Upper lobe of left lung (tissue), 4 donors: ENCODE measurements around the gene BCL10.

Experiments
- CTCF ChIP-seq, 6 experiments: fragments of 450-650 bp in 4 of 6; fragments of 200-600 bp in 2 of 6; sonication (generic) in 2 of 6; IDR thresholded peaks; one replicate each; pipeline ENCODE4 v1.5.1; 2016 to 2019; ENCODE audit warnings: antibody characterized with exemption in 6 of 6
- POLR2A ChIP-seq, 4 donors: fragments of 450-650 bp; IDR thresholded peaks; one replicate each; pipeline ENCODE4 v1.5.1; 2016 to 2017; ENCODE audit warnings: antibody characterized with exemption in 4 of 4, mild to moderate bottlenecking in 2 of 4

GRCh38 chr1:85264150-85264549 is 12.3 kb downstream of the BCL10 start:
- TF ChIP-seq CTCF (IDR thresholded peaks at IDR 0.05): no peak
- TF ChIP-seq POLR2A (IDR thresholded peaks at IDR 0.05): no peak
